Measurements from ENCODE around the gene SULF2.

GRCh38 chr20:47708953-47709833 is 76.1 kb downstream of the SULF2 start:
- TF ChIP-seq CTCF (IDR thresholded peaks at IDR 0.05) (no peak), POLR2A (IDR thresholded peaks at IDR 0.05) (no peak), POLR2AphosphoS5 (IDR thresholded peaks at IDR 0.05) (no peak)
